Activated CD4-positive, CD25-positive, alpha-beta regulatory T cell (primary cell): ENCODE data around the gene DOCK4.

Source experiments
- DNase-seq, 4 experiments: peaks; one replicate each; lab custom pipeline; 2025; lab: John Stamatoyannopoulos, UW

DOCK4 gene

GRCh38 chr7:112192236-112193154, 13.7 kb downstream of the DOCK4 start:
- DNase-seq: no peak

GRCh38 chr7:112190120-112190519, 16.1 kb downstream of the DOCK4 start:
- no peak for DNase-seq

DNA sequence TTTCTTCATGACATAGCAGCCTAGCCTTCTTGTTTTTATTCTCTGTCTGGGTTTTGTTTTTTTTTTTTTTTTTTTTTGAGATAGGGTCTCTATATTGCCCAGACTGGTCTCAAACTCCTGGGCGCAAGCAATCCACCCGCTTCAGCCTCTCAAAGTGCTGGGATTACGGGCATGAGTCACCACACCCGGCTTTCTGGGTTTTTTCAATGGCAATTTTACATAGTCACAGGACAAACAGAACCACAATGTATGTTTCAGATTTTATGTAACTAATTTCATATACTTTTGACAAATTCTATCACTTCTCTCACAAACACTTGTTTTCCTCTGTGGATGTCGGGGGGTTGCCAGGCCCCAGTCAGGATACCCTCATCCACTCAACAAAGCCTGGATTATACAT, 16.5 kb downstream of the DOCK4 start:
- DNase-seq: no peak

DNA sequence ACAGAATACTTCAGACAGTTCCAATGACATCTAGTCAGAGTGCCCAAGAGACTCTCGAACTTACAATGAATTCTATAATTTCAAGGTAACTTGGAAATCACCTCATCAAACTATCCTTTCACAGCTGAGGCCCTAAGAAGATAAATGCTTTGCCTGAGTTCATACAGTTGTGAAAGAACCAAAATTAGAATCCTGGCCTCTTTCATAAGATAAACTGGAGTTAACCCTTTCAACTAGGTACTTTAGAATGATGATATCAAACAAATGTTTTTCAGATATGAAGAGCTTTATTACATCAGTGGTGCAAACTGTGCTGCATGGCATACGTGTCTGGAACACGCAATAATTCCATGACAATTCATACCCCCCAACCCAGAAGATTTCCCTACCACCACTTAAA, 17.9 kb downstream of the DOCK4 start:
- no peak for DNase-seq

DNA sequence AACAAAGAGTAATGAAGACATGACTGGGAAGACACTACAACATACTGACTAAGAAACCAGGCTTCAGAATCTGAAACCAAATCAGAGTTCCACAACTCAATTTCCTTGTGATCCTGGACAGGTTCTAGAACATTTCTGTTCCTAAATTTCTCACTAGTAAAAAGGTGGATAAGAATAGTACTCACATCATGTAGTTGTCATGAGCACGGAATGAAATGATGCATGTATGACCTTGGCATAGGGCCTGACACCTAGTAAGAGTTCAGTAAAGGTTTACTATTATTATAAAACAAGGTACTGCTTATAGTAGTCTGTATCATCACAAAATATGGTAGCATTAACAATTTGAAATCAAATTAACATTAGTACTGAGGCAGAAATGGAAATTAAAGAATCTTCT, 19.9 kb downstream of the DOCK4 start:
- no peak for DNase-seq

DNA sequence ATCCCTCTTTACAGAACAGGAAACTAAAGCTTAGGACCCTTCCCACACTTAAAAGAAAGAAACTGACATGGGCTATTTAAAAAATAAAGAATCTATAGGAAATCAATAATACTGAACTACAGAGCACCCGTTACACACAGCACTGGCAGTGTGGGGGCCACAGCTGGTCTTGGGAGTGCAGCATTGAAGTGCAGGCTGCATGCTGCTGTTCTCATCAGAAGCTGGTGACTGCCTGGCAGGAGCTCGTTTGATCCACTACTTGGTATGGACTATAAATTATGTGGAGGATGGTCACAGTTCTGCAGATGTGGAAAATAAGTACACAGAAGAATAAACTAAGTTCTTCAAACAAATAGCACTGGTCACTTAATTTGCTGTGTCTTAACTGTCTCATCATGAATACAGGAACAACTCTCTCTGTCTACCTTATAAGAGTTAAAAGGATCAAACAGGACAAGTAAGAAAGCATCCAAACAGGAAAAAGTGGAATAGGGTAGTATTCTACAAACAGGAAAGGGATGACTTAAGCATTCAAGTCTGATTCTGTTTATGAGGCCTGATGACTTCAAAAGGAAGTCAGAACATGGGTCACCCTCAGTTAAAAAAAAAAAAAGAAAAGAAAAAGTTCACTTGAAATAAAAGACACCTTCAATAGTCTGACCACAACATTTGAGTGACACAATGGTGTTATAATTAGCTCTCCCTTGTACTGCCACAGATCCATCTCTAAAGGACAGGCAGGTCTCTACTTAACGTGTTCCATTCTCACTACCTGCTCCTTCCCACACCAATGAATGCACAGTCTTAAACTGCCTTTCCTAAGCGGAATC, 21.0 kb downstream of the DOCK4 start:
- DNase-seq: no peak

DNA sequence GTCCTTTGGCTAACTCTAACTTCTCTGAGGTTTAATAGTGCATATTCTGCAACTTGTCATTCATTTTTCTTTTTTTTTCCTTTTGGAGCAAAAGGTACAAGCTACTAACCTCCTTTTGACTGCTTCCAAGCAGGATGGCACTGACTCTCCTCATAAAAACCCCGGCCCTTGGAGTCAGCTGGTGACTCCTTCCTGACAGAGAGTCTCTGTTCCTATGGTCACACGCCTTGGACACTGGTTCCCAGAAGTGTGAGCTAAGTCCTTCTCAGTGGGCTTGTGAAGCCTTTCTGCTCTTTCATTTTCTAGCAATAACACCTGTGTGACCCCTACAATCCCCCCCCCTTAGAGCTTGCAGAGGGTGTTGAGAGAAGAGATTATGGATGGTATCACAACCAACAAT, 21.7 kb downstream of the DOCK4 start:
- no peak for DNase-seq

- no peak for DNase-seq
Measured at GRCh38 chr7:112183266-112183665, 22.9 kb downstream of the DOCK4 start.

GRCh38 chr7:112182749-112183148, 23.4 kb downstream of the DOCK4 start:
- no peak for DNase-seq

DNA sequence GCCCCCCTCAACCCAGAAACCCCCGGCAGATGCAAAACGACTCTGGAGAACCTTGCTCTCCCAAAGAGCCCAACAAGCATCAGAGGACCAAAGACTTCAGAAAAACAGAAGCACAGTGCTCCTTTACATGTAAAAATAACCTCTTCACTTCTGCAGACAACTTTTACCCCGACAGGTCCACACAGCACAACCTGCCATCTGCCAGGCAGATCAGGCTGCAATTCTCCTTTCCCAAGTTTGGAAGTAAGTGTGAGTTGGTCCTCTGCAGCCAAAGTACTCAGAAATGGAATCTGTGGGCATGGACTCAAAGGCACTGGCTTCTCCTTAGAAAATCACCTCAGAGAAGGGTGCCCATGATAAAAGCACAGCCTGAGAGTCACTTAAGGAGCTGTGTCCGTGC, 26.0 kb downstream of the DOCK4 start:
- DNase-seq: no peak

GRCh38 chr7:112176693-112177415, 29.3 kb downstream of the DOCK4 start:
- DNase-seq: no peak

GRCh38 chr7:112176241-112176640, 30.0 kb downstream of the DOCK4 start:
- DNase-seq: no peak

DNA sequence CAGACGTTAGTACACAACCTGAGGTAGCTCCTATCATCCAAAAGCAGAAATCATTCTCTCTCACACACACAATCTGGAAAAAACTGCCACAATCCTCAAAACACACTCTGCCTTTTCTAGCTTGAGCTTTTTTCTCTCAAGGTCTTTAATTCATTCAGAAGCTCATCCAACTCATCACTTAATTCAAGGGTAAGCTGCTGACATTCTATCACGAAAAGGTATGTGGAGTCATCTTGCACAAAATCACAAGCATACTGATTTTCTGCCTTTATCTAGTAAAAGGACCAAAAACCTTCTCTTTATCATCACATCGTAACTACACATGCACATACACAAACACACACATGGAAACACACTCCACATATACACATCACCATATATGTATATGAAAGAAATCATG, 32.0 kb downstream of the DOCK4 start:
- DNase-seq: no peak

DNA sequence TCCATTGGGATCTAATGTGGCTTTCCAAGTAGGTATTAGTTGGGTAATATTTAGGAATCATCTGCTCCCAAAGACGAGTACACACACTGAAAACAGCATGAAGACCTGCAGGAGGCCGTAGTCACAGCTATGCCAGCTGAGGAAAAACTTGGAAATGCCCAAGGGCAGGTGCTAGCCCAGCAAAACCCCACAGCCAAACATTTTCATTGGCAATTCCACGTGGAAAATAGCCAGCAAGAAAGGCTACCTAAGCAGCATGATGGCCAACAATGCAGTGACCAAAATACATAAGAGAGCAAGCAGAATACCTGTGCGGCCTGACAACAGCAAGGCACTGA, 32.7 kb downstream of the DOCK4 start:
- DNase-seq: no peak

DNA sequence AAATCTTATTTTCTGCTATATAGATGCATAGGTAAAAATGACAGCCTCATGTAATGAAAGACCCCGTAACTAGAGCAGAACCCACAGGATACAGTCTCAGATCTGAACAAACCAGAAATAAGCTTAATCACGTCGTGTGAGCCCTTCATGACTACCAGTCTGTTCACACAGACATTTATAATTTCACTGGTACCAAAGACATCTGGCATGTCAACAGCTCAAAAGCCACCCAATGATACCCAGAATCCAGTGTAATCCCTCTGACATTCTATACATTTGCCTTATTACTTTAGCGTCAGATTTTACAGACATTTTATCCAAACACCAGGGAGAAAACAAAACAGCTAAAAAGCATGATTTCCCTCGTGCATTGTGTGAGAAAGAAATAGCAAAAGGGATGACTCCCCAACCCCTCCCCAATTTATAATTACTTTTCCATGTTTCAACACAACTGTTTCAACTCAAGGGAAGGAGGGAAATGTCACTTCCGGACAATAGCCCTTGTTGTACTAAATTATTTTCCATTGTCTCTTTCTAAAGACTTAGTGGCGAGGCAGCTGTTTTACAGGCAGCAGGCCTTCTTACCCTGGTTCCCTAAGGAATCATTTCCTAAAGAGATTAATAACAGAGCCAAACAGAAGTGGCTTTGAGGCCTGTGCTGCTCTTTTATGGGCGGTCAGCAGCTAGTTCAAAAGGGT, 33.2 kb downstream of the DOCK4 start:
- no peak for DNase-seq

DNA sequence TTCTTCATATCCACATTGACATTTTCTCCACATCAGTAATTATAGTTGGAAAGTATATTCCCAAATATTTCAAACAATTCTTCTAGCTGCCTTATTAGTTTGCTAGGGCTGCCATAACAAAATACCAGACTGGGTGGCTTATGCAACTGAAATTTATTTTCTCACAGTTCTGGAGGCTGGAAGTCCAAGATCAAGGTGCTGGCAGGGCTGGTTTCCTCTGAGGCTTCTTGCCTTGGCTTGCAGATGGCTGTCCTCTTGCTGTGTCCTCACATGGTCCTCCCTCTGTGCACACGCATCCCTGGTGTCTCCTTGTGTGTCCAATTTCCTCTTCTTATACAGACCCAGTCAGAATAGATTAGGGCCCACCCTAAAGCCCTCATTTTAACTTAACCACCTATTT, 34.5 kb downstream of the DOCK4 start:
- DNase-seq: no peak

GRCh38 chr7:112168915-112169314, 37.3 kb downstream of the DOCK4 start:
- DNase-seq: no peak

GRCh38 chr7:112167147-112167546, 39.1 kb downstream of the DOCK4 start:
- DNase-seq: no peak

DNA sequence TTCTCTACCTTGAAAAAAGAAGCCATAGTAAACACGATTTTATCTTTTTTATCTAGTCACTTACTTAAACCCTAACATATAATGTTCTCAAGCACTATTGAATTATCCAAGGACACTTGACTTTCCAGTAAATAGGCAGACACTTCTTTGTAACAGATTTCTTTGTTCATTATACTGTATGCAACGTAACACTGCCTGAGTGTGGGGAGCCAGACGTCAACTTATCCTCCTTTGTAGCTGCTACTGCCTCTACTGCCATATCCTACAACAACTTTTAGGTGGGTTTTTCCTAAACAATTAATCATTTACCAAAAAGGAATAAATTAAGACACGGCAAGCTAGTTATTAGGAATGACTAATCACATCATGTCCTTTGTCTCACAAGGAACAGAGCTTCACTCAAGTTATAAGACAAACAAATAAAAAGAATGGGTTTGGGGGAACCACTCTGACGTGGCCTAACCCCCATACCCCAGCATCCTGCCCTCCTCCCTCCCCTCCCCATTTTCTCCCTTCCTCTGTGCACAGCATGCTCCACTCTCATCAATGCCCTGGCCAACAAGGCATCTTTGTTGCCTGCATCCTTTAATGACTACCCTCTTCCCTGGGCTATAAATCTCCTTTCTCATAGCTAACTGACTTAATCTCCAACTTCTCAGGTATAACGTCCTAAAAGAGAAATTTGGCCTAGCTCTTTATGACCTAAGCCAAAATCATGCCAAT, 43.3 kb downstream of the DOCK4 start:
- DNase-seq: no peak

- no peak for DNase-seq
Measured at GRCh38 chr7:112162142-112162766, 43.9 kb downstream of the DOCK4 start.
